Hematopoietic multipotent progenitor cell treated with erythropoietin and hydrocortisone succinate and interleukin-3 and kit ligand, for 17 days (in vitro differentiated cells): ENCODE data around the gene ECE1.
A peak's percentile ranks its signal among the peaks of the same experiment; 100 is the strongest.

Source experiments
- DNase-seq: peaks from one replicate; pipeline ENCODE4 v3.0.0-alpha.2; 2015; ENCODE audit warnings: low spot score

The ECE1 gene

GRCh38 chr1:21325731-21326387 is 35.6 kb upstream of the ECE1 start:
- DNase-seq: no peak

GRCh38 chr1:21325231-21325718 is 35.0 kb upstream of the ECE1 start:
- DNase-seq: no peak

GRCh38 chr1:21324368-21325141 is 34.3 kb upstream of the ECE1 start:
- peak; percentile 82 for DNase-seq

GRCh38 chr1:21323091-21323490 is 32.8 kb upstream of the ECE1 start:
- DNase-seq: no peak

- DNase-seq: no peak
Measured at GRCh38 chr1:21322681-21323016, 32.4 kb upstream of the ECE1 start.

- DNase-seq: no peak
Measured at GRCh38 chr1:21321963-21322680, 31.9 kb upstream of the ECE1 start.

GRCh38 chr1:21320410-21321108 is 30.3 kb upstream of the ECE1 start:
- peak; percentile 60 for DNase-seq

- DNase-seq: peak; percentile 65
Measured at GRCh38 chr1:21319447-21320407, 29.5 kb upstream of the ECE1 start.

- DNase-seq: no peak
Measured at GRCh38 chr1:21318714-21319159, 28.5 kb upstream of the ECE1 start.

GRCh38 chr1:21318057-21318713 is 27.9 kb upstream of the ECE1 start:
- no peak for DNase-seq

- no peak for DNase-seq
Measured at GRCh38 chr1:21317690-21318043, 27.4 kb upstream of the ECE1 start.

GRCh38 chr1:21317035-21317689 is 26.9 kb upstream of the ECE1 start:
- DNase-seq: no peak

GRCh38 chr1:21314743-21315396 is 24.6 kb upstream of the ECE1 start:
- no peak for DNase-seq

GRCh38 chr1:21313886-21314721 is 23.8 kb upstream of the ECE1 start:
- DNase-seq: no peak

GRCh38 chr1:21313203-21313885 is 23.1 kb upstream of the ECE1 start:
- DNase-seq: no peak

GRCh38 chr1:21312407-21312992 is 22.2 kb upstream of the ECE1 start:
- no peak for DNase-seq

- DNase-seq: no peak
Measured at GRCh38 chr1:21311016-21311415, 20.8 kb upstream of the ECE1 start.
